GM12892 (cell line): Measurements from ENCODE around the gene EDN1.

ENCODE experiments used
- POLR2A ChIP-seq: IDR thresholded peaks from 2 replicates; pipeline ENCODE4 v1.6.1; 2011; ENCODE audit warnings: low read depth, low read length, control low read depth
- POLR2AphosphoS5 ChIP-seq: IDR thresholded peaks from 2 replicates; pipeline ENCODE4 v1.6.1; 2011; ENCODE audit warnings: low read depth, low read length, control low read depth

DNA sequence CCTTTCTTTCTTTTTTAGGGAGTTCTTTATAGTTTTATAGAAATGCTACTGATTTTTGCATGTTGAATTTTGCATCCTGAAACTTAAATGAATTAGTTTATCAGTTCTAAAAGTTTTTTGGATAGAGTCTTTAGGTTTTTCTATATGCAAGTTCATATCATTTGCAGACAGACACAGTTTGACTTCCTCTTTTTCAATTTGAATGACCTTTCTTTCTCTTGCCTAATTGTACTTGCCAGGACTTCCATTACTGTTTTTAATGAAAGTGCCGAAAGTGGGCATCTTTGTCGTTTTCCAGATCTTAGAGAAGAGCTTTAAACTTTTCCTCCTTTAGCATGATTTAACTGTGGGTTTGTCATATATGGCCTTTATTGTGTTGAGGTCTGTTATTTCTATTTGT is 21.1 kb upstream of the EDN1 start:
- TF ChIP-seq POLR2A (no peak), POLR2AphosphoS5 (no peak)
